Breast epithelium (tissue), 3 donors: ENCODE results near the gene CYB5R3.

ENCODE experiments used
- CTCF ChIP-seq, 3 donors: fragments of 450-650 bp; IDR thresholded peaks; one replicate each; pipeline ENCODE4 v1.5.1; 2016 to 2017; ENCODE audit warnings: antibody characterized with exemption in 3 of 3, mild to moderate bottlenecking in 3 of 3, moderate library complexity in 3 of 3
- POLR2A ChIP-seq: fragments of 450-650 bp; IDR thresholded peaks from one replicate; pipeline ENCODE4 v1.6.1; 2016; ENCODE audit warnings: antibody characterized with exemption, mild to moderate bottlenecking, moderate library complexity
- POLR2AphosphoS5 ChIP-seq, 3 donors: sonication (generic); formaldehyde crosslinking; IDR thresholded peaks; one replicate each; pipeline ENCODE4 v1.6.1; 2017; ENCODE audit warnings: antibody characterized with exemption in 3 of 3

GRCh38 chr22:42697542-42698013 lies 48.4 kb upstream of the CYB5R3 start:
- no peak for TF ChIP-seq CTCF (IDR thresholded peaks at IDR 0.05)
- no peak for TF ChIP-seq POLR2A
- peak in 1 of 3 donors; percentile 58 for TF ChIP-seq POLR2AphosphoS5 (IDR thresholded peaks at IDR 0.05)
